Dedifferentiated amniotic fluid mesenchymal stem cell (primary cell): ENCODE measurements around the gene ARL15.
A peak's percentile ranks its signal among the peaks of the same experiment; 100 is the strongest.

Source experiments
- DNase-seq: peaks from one replicate; pipeline ENCODE4 v3.0.0-alpha.2; 2016; ENCODE audit errors: extremely low spot score

The ARL15 gene

GRCh38 chr5:54251981-54252380, 58.4 kb downstream of the ARL15 start:
- DNase-seq = no peak

GRCh38 chr5:54249210-54250028, 61.0 kb downstream of the ARL15 start:
- DNase-seq = no peak

- no peak for DNase-seq
Observed at GRCh38 chr5:54247226-54247625, 63.1 kb downstream of the ARL15 start.

- peak; percentile 62 for DNase-seq
Observed at GRCh38 chr5:54243483-54244080, 66.8 kb downstream of the ARL15 start.

GRCh38 chr5:54242297-54242696, 68.1 kb downstream of the ARL15 start:
- DNase-seq = no peak

- peak; percentile 77 for DNase-seq
Observed at GRCh38 chr5:54234304-54234933, 76.0 kb downstream of the ARL15 start.

- DNase-seq = no peak
Observed at GRCh38 chr5:54230936-54231685, 79.3 kb downstream of the ARL15 start.

- peak; percentile 53 for DNase-seq
Observed at GRCh38 chr5:54229041-54229780, 81.2 kb downstream of the ARL15 start.

GRCh38 chr5:54227759-54228158, 82.6 kb downstream of the ARL15 start:
- no peak for DNase-seq

- no peak for DNase-seq
Observed at GRCh38 chr5:54227109-54227508, 83.3 kb downstream of the ARL15 start.

GRCh38 chr5:54226215-54226614, 84.2 kb downstream of the ARL15 start:
- no peak for DNase-seq

GRCh38 chr5:54224103-54224826, 86.1 kb downstream of the ARL15 start:
- DNase-seq = no peak

GRCh38 chr5:54222336-54222735, 88.0 kb downstream of the ARL15 start:
- no peak for DNase-seq

- DNase-seq = no peak
Observed at GRCh38 chr5:54221135-54221534, 89.2 kb downstream of the ARL15 start.

GRCh38 chr5:54220230-54221040, 89.9 kb downstream of the ARL15 start:
- DNase-seq = no peak

GRCh38 chr5:54217826-54218503, 92.4 kb downstream of the ARL15 start:
- DNase-seq = peak; percentile 82

- no peak for DNase-seq
Observed at GRCh38 chr5:54215233-54215736, 95.1 kb downstream of the ARL15 start.

GRCh38 chr5:54214722-54215121, 95.7 kb downstream of the ARL15 start:
- DNase-seq = no peak

GRCh38 chr5:54212331-54212730, 98.0 kb downstream of the ARL15 start:
- DNase-seq = no peak
